Measurements from ENCODE around the gene DOCK11.

- no peak for TF ChIP-seq CTCF (IDR thresholded peaks at IDR 0.05)
- TF ChIP-seq POLR2A (IDR thresholded peaks at IDR 0.05) = no peak
Measured at GRCh38 chrX:118652717-118653116, 157.1 kb downstream of the DOCK11 start.

Data from body of pancreas (tissue), 4 donors.